Measurements from ENCODE around the gene SLC35F1.

The SLC35F1 gene

DNA sequence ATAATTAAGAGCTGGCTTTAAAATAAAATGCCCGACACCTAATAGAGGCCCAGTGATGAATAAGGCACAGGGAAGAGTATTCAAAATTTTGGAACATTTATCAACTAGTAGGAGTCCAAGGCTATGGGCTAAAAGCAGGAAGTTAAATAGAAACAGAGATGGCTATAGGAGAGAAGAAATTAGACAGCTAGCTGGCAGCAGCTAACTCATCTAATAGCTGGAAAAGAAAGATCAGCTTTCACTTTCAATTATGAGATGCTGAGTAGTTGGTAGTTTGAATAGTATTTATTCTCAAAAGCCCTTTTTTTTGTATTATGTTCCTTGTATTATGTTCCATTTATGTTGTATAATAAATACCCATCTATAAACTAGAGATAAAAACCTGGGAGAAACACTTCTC, 215.7 kb downstream of the SLC35F1 start:
- no peak for DNase-seq (ENCODE audit: low read depth in 2 of 2)

DNA sequence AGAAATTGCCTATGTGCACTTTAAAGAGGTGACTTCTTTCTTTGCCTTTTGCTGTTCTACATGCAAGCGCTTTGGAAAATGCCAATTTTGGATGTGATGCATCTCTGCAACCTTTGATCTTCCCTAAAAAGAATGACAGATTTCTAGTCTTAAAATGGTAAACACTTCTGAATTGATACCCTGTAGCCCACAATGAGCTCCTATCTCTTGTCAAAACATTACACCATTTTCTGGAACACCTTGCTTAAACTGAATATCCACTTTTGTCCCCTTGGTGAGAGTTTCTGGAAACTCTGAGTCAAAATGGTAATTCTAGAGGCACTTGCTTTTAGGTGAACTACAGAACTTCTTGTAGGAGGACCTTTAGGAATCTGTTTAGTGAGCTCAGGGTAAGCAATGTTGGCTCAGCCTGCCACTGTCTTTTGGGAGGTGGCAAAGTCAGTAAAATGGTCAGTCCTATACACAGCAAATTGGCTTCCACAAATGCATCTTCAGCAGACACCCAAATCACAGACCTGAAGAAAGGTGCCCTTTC, 216.5 kb downstream of the SLC35F1 start:
- DNase-seq (ENCODE audit: low read depth in 2 of 2): no peak

DNA sequence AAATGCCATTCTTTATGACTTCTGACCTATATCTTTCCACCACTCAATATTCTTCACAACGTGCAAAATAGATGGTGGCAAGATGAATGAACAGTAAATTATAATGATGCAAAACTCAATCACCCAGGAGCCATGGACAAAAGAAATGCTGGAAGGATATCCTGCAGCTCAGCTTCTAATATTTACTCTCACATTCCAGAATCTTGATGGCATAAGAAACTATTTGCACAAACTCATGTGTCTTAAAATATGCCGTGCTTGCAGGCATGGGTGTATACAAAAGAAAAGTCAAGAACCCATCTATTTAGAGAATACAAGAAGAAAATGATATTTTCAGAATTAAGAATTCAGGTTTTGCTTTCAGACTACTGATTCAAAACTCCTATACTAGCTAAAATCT, 217.8 kb downstream of the SLC35F1 start:
- DNase-seq (ENCODE audit: low read depth in 2 of 2): no peak

DNA sequence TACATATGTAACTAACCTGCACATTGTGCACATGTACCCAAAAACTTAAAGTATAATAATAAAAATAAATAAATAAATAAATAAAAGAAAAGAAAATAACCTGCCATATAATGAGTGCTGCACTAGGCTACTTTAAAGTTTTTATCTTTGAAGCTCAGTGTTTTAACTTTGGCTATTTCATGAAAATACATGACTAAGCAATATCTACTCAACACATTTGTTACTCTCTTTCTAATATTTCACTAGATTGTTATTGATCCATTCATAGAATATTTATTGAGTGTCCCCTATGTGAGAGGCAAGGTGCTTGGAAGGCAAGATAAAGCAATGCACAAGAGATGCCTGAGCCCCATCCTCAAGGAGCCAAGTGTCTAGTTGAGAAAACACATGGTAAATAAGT, 221.7 kb downstream of the SLC35F1 start:
- DNase-seq (ENCODE audit: low read depth in 2 of 2): no peak

DNA sequence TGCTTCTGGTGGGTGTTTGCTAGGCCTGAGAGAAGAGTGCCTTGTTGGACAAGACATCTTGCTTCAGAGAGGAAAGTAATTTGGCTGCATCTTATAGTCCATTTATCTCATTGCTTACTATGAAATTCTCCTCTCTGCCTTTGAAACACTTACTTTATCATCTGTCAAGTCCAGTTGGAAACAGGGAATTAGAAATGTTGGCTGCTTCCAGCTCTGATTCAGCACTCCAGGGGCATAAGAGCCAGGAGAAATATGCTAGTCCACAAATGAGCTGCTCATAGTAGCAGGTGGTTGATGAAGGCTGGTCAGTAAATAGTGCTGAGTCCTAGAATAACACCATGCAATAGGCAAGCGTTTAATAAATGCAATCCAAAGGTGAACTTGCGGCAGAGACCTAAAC, 227.1 kb downstream of the SLC35F1 start:
- no peak for DNase-seq (ENCODE audit: low read depth in 2 of 2)

DNA sequence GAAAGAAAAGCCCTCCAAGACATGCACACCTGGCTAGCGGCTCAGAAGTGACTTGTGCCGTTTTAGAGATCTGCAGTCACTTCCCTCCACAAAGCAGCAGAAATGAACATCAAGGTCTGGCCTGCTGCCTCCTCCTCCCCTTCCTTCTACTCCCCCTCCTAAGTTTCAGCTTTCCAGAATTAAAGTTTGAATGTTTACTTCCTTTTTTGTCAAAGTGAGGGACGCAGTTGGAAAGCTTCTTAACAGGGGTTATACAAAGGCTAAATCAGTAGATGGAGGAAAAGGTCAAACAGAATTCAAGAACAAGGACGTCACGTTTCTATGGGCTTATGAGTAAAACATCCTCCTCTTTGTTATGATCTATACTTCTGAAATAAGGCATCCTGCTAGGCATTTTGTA, 227.7 kb downstream of the SLC35F1 start:
- DNase-seq (ENCODE audit: low read depth in 2 of 2): no peak

DNA sequence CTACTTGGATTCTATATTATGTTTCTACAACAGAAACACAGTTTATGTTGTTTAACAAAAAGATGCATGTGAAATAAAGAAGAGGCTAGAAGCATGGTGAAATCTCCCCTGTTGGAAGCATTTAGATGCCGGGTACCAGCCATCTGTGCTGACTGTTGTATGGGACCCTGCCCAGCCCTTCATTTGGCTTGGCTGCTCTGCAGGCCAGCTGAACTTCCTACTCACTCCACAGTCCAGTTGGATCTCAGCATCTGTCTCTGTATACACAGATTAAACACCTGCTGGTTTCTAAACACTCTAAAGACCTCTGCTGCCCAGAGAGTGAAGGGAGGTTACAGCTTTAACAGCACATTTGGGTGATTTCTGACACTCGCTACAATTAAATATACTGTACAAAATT, 228.3 kb downstream of the SLC35F1 start:
- no peak for DNase-seq (ENCODE audit: low read depth in 2 of 2)

DNA sequence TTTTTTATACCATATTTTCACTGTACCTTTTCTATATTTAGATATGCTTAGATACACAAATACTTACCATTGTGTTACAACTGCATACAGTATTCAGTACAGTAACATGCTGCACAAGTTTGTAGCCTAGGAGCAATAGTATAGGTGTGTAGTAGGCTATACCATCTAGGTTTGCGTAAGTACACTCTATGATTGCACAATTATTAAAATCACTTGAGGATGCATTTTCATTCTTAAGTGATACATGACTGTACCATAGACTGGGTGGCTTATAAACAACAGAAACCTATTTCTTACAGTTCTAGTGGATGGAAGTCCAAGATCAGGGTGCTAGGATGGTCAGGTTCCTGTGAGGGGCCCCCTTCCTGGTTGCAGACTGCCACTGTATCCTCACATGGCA, 234.1 kb downstream of the SLC35F1 start:
- no peak for DNase-seq (ENCODE audit: low read depth in 2 of 2)

DNA sequence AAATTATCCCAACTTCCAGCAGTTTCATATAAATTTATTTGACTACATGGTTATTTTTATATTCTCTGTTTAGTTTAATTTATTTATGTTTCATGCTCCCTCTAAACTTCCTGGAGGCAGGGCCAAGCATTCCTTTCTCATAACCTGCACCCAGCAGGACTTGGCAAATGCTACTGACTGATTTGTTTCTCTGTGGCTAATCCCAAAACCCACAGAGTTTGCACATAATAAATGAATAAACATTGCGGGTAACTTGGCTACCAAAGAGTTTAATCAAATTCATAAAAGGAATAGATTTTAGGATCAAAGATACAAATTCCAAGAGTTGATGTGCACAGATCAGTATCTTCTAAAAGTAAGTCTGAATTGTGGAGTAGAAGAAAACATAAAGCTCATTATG, 239.5 kb downstream of the SLC35F1 start:
- DNase-seq (ENCODE audit: low read depth in 2 of 2): no peak

DNA sequence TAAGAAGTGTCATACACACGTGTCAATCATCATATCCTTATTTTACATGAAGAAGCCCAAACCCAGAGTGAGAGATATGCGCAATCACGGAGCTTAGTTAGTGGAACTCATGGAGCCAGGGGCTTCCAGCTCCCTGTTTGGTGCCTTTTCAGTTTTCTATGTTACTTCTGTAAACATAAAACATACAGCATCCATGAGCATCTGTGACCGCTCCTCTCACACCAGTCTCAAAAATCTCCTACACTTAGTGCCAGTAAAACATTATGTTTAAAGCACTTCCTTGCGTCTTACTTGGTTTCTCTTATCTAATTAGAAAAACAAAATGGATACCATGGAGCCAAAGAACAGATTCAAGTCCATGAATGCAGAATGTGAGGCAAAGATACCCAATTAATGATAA, 240.4 kb downstream of the SLC35F1 start:
- DNase-seq (ENCODE audit: low read depth in 2 of 2): no peak

DNA sequence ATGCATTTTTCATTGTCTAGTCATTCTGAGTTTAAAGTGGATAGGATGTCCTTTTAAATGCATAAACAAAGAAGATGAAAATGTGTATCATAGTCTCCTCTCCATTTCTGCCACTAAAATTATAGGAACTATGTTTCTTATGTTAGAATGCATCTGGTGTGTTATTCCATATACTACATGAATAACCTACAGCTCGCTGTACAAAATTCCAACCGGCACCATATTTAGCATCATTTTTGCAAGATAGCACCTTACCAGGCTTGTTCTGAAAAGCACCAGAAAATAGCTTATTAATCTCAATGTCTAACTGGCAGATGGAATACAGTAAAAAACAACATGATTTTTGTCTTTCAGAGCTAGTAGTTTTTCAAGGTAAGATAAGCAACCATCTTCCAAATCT, 241.5 kb downstream of the SLC35F1 start:
- DNase-seq (ENCODE audit: low read depth in 2 of 2): no peak

DNA sequence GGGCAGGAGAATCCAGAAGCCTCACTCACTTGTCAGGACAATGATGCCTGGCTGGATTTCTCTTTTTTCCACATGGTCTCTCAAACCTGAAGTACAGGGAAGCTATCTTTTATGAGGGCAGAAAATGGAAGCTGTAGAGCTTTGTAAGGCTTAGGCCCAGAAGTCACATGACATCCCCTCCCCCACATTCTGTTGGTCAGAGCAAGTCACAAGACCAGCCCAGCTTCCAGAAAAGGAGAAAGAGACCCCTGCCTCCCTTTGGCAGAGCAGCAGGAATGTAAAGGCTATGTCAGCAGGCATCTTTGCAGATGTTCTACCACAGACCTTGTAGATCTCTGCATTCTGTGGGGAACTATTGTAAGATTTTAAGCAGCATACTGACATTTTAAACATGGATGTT, 245.5 kb downstream of the SLC35F1 start:
- no peak for DNase-seq (ENCODE audit: low read depth in 2 of 2)

DNA sequence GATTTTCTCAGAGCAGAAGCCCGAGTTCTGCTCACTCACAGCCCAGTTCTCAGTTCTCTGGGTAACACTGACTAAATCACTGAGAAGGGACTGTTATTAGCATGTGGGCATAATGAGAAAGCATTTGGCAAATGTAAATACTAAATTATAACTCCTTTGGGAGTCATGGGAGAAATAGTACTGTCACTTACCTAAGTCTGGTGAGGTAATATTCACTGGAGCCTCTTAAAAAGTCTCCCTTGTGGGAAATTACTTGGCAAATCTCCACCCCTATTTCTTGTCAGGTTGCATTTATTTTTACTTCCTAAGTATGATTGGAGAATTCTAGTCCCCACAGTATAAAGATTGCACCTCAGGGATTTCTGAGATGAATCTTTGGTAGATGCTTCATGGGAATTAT, 254.3 kb downstream of the SLC35F1 start:
- no peak for DNase-seq (ENCODE audit: low read depth in 2 of 2)

DNA sequence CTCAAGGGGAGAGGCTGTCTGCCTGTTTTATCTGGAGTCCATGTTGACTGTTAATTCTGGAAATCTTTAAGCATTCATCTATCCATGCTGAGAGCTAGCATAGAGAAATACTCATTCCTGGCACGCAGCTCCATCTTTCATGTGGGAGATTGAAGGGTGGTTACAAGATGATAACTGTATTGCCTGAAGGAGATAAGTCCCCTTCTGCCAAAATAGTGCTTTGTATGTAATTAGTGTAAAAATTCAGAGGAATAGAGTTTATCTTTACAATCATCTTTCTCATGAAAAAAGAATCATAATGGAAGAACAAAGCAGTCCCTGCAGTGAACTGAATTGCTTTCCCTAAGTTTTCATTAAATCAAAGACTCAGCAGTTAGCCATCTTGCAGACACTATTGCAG, 256.5 kb downstream of the SLC35F1 start:
- DNase-seq (ENCODE audit: low read depth in 2 of 2): no peak

DNA sequence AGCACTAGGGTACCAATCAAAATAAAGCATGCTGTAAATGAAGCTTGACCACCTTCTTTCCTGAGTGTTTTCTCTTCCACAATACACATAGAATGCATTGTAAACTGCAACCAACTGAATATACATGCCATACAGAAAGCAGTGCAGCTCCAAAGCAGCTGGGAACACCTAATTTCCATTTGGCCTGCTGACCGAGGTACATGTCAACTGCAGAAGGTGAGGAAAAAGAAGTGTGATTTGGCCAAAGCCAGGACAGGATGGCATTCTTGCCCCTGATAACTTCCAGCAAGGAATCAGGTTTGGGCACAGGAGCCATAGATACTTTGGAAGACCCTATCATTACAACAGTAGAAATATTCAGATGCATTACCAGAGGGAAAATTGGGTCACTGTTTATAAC, 258.4 kb downstream of the SLC35F1 start:
- DNase-seq (ENCODE audit: low read depth in 2 of 2): no peak

DNA sequence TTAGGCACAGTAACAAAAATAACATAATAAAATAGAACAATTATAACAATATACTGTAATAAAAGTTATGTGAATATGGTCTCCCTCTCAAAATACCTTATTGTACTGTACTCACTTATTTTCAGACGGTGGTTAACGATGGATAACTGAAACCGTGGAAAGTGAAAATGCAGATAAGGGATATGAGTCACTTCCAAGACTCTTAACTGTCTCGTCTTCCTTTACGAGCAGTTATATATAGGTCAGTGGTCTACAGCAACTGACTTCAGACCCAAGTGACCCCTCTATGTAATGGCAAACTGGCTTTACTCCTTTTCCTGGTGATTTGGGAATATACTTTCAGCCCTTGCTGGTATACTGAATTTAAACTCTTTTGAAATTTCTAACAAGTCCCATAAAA, 261.4 kb downstream of the SLC35F1 start:
- no peak for DNase-seq (ENCODE audit: low read depth in 2 of 2)

DNA sequence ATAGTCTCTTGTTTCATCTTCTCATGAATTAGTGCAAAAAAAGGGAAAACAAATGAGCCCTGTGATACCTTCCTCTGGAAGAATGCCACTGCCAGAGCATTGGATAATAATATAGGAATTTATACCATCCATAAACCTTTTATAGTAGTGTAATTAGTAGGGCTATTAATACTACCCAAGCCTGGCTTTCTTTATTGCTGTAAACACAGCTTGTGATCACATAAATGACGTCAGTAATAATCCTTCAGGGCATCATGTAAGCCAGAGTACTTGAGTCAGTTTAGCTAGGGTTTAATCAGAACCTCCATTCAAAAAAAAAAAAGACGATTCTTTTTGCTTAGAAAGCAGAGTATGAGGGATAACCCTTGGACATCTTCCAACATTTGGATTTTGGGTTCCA, 264.8 kb downstream of the SLC35F1 start:
- DNase-seq (ENCODE audit: low read depth in 2 of 2): no peak

DNA sequence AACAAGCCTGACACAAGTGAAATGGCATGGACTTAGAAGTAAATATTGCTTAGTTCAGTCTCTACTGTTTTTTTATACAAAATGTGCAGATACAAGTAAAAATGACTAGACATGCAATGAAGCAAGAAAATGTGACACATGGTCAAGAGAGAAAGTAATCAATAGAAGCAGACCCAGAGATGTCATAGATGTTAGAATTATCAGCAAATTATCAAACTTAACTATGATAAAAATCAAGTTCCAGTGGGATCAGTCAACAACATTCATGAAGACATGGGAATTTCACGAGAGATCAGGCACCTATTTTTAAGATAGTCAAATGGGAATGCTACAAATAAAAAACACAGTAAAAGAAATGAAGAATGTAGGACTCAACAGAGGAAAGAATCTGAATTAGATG, 267.0 kb downstream of the SLC35F1 start:
- DNase-seq (ENCODE audit: low read depth in 2 of 2): no peak

DNA sequence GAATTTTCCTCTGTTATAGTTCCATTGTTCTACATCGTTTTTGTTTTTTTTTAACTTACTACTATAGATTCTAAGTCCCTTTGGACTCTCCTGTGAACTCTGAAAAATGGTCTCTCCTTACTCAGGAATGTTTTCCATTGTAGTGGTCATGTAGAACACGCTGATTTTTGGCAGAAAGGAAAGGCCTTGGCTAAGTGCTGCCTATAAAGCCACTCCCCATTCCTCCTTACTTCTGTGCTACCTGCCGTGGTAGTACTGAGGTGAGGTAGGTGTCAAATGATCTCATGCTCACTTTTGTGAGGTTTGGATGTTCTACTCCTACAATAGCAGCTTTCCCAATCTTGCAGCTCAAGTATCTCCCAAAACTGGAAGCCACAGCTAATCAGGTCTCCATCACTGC, 270.7 kb downstream of the SLC35F1 start:
- no peak for DNase-seq (ENCODE audit: low read depth in 2 of 2)

DNA sequence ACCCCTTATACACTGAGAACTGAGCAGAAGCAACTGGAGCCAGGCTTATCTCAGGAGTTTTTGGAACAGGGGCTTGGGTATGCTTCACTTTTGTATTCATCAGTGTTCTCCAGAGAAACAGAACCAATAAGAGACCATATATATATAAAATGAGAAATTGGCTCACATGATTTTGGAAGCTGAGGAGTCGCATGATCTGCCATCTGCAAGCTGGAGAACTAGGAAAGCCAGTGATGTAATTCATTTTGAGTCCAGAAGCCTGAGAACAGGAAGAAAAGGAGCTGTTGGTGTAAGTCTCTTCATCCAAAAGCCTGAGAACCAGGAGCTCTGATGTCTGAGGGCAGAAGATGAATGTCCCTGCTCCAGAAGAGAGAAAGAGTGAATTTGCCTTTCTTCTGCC, 272.0 kb downstream of the SLC35F1 start:
- no peak for DNase-seq (ENCODE audit: low read depth in 2 of 2)

DNA sequence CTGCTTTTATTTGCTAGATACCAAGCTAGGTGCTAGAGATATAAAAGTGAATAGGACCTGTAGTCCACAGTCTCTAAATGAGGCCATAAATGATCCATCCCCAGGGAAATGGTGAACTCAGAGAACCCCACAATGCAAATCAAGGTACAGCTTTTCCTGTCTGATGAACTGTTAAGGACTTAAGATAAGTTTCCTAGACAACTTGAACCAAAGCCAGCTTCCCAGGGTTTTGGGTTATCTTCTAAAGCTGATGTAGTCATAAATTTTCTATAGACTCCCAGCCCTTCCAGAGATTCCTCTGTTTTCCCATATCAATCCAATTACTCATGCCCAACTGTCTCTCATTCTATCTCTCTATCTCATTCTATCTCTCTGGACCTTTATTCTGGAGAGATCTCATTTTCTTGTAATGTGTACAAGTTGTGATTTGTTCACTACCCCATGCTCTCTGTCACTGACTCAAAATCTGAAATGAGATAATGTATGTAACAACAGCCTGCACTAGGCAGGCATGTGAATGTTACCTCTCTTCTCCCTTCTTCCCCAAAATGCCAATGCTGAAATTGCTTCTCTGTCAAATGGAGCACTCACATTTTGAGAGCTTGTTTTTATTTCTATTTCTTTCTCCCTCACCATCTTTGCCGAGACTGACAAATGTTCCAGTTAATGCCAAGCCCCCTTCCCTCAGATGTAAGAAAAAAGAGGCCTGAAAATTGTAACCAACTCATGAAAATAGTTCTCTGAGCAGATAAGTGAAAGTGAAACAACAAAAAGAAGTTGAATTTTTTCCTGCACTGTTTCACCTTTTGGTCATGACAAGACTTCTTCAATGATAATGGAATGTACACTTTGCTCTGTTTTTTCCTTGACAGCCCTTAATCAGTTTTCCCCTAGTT, 279.9 kb downstream of the SLC35F1 start:
- no peak for DNase-seq (ENCODE audit: low read depth in 2 of 2)

DNA sequence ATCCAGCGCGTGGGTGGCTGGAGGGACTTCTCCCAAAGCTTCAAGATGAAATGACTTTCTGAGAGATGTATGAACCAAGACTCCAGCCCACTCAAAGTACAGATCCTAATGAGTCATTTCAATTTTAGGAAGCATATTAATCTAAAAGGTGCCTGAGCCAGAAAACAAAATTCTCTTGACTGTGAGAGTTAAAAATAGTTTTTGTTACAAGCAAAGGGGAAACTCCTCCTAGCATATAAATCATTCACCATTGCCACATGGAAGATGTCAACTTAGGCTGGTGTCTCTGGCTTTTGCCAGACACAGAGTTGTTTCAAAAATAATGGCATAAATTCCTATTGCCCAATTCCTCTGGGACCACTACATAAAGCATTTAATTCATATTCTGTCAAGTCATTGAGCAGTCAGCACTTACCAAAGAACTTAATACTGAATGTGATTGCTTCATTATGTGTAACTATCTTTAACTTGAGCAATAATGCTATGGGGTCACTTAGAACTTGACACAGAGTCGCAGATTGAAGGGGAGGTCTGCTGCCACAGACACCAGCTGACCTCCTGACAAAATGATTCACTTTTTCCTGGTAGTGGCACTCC, 280.6 kb downstream of the SLC35F1 start:
- DNase-seq (ENCODE audit: low read depth in 2 of 2): no peak

DNA sequence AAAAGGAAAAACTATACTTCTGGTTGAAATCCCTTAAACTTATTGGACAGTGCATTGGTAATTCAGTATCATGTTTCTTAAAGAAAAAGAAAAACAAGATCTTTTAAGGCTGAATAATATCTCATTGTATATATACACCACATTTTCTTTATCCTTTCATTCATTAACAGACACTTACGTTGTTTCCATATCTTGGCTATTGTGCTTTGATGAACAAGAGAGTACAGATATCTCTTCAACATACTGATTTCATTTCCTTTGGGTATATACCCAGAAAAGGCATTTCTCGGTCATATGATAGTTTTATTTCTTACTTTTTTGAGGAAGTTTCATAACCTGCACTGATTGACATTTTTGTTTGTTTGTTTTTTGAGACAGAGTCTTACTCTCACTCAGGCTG, 281.5 kb downstream of the SLC35F1 start:
- DNase-seq (ENCODE audit: low read depth in 2 of 2): no peak

All from stimulated activated CD4-positive, alpha-beta T cell treated with anti-CD3 and anti-CD28 coated beads, Interleukin-15, amount 100 ng/mL, for 48 hours (primary cell).